HCT116 (cell line): ENCODE measurements around the gene PPIH. TPM values are rescaled to one million over a fixed set of nuclear protein-coding genes. Genes with fewer than 3 reads are reported as not detected.

ENCODE experiments used
- ATAC-seq: fragments of 200-7000 bp; cut with Tn5 transposase; 2 replicates; pipeline ENCODE4 v1.9.1; 2020; ENCODE audit warnings: mild to moderate bottlenecking, moderate library complexity
- BruUV-seq: library from RNA; stranded (reverse); fragments of 400-500 nt; replicated peaks from 2 replicates; lab custom pipeline; 2021; lab: Mats Ljungman, UMichigan
- CTCF ChIA-PET: fragments of 300-600 bp; sonication (Branson Sonifier 250); formaldehyde crosslinking; loops from one replicate; lab custom pipeline; 2021; ENCODE audit warnings: antibody characterized with exemption; lab: Charles Lee
- POLR2A ChIA-PET: fragments of 300-600, 350-600 bp; sonication (Branson Sonifier 250); formaldehyde crosslinking; loops from one replicate; lab custom pipeline; 2021; ENCODE audit warnings: antibody characterized with exemption; lab: Charles Lee
- RAD21 ChIA-PET, 2 experiments: fragments of 300-600 bp; sonication (Branson Sonifier 250); formaldehyde crosslinking; loops; one replicate each; lab custom pipeline; 2023; ENCODE audit warnings: low total read pairs in 2 of 2; ENCODE audit not compliant: uncharacterized antibody in 2 of 2, unreplicated experiment in 2 of 2, low non-redundant PET in 1 of 2; lab: Charles Lee
- DNase-seq: peaks from one replicate; pipeline ENCODE4 v3.0.0-alpha.2; 2010; ENCODE audit warnings: low read depth, low spot score
- H2AFZ ChIP-seq: fragments of 200-600 bp; shearing (Covaris generic), sonication (generic); 2 replicates; pipeline ENCODE4 v1.6.1; 2017; ENCODE audit warnings: low read depth, mixed run types, mixed read lengths, antibody characterized with exemption, low read length; ENCODE audit not compliant: poor library complexity, severe bottlenecking
- H3K27ac ChIP-seq: 2 replicates; pipeline ENCODE4 v1.5.1; 2012; ENCODE audit warnings: low read depth, low read length
- H3K27me3 ChIP-seq: fragments of 200-600 bp; sonication (generic); 2 replicates; pipeline ENCODE4 v1.6.1; 2016; ENCODE audit warnings: mixed run types, low read length, mixed read lengths; ENCODE audit not compliant: insufficient read depth
- H3K36me3 ChIP-seq, 2 experiments: fragments of 200-500 bp in 1 of 2; fragments of 200-600 bp in 1 of 2; sonication (Bioruptor generic) in 1 of 2; sonication (generic) in 1 of 2; 2 replicates each; pipeline versions ENCODE4 v1.5.1 to v1.6.1; 2014 to 2016; ENCODE audit warnings: low read length in 2 of 2, inconsistent platforms in 1 of 2, mixed read lengths in 1 of 2, mixed run types in 1 of 2; ENCODE audit not compliant: insufficient read depth in 2 of 2, control insufficient read depth in 1 of 2
- H3K4me1 ChIP-seq, 2 experiments: fragments of 200-600 bp in 1 of 2; sonication (generic) in 1 of 2; 2 replicates each; pipeline versions ENCODE4 v1.5.1 to v1.6.1; 2012 to 2017; ENCODE audit warnings: low read length in 2 of 2, inconsistent platforms in 1 of 2, mild to moderate bottlenecking in 1 of 2, mixed read lengths in 1 of 2, mixed run types in 1 of 2, moderate library complexity in 1 of 2; ENCODE audit not compliant: insufficient read depth in 2 of 2, control insufficient read depth in 1 of 2
- H3K4me2 ChIP-seq: fragments of 200-600 bp; sonication (generic); 2 replicates; pipeline ENCODE4 v1.6.1; 2017; ENCODE audit warnings: mixed run types, low read length, mixed read lengths
- H3K4me3 ChIP-seq, 2 experiments: fragments of 200-600 bp in 1 of 2; sonication (generic) in 1 of 2; replicated peaks in 1 of 2; 2 replicates each; pipeline ENCODE4 v1.5.1; 2011 to 2016; ENCODE audit warnings: low read length in 2 of 2, control low read depth in 1 of 2, low read depth in 1 of 2, mild to moderate bottlenecking in 1 of 2, mixed read lengths in 1 of 2, mixed run types in 1 of 2
- H3K79me2 ChIP-seq: fragments of 200-600 bp; sonication (generic); 2 replicates; pipeline ENCODE4 v1.6.1; 2017; ENCODE audit warnings: mild to moderate bottlenecking, mixed run types, low read length, moderate library complexity, mixed read lengths; ENCODE audit not compliant: insufficient read depth
- H3K9ac ChIP-seq: fragments of 200-600 bp; sonication (generic); 2 replicates; pipeline ENCODE4 v1.6.1; 2016; ENCODE audit warnings: low read length, mixed read lengths
- H3K9me2 ChIP-seq: fragments of 200-600 bp; sonication (generic), shearing (Covaris generic); 2 replicates; pipeline ENCODE4 v1.6.1; 2017; ENCODE audit warnings: mixed run types, mild to moderate bottlenecking, moderate library complexity; ENCODE audit not compliant: insufficient read depth
- H3K9me3 ChIP-seq, 2 experiments: fragments of 200-500 bp in 1 of 2; fragments of 200-600 bp in 1 of 2; sonication (Bioruptor generic) in 1 of 2; sonication (generic) in 1 of 2; 2 replicates each; pipeline ENCODE4 v1.6.1; 2014 to 2017; ENCODE audit warnings: low read length in 2 of 2, mixed read lengths in 2 of 2, inconsistent platforms in 1 of 2, low read depth in 1 of 2, mild to moderate bottlenecking in 1 of 2, mixed run types in 1 of 2, moderate library complexity in 1 of 2; ENCODE audit not compliant: control insufficient read depth in 1 of 2, insufficient read depth in 1 of 2
- H4K20me1 ChIP-seq: fragments of 200-600 bp; sonication (generic), shearing (Covaris generic); 2 replicates; pipeline ENCODE4 v1.6.1; 2017; ENCODE audit warnings: mixed run types, mild to moderate bottlenecking, moderate library complexity; ENCODE audit not compliant: insufficient read depth
- CBX3 ChIP-seq: IDR thresholded peaks from 2 replicates; pipeline ENCODE4 v1.6.1; 2012; ENCODE audit warnings: low read depth
- EGR1 ChIP-seq: IDR thresholded peaks from 2 replicates; pipeline ENCODE4 v1.6.1; 2012; ENCODE audit warnings: low read depth
- ELF1 ChIP-seq: IDR thresholded peaks from 2 replicates; pipeline ENCODE4 v1.6.1; 2012; ENCODE audit warnings: low read depth, borderline replicate concordance
- EZH2phosphoT487 ChIP-seq: fragments of 200-600 bp; IDR thresholded peaks from 2 replicates; pipeline ENCODE4 v1.6.1; 2018; ENCODE audit warnings: antibody characterized with exemption, borderline replicate concordance
- FOSL1 ChIP-seq: IDR thresholded peaks from 2 replicates; pipeline ENCODE4 v1.6.1; 2012; ENCODE audit warnings: low read depth
- JUND ChIP-seq: IDR thresholded peaks from 2 replicates; pipeline ENCODE4 v1.6.1; 2012
- POLR2A ChIP-seq: IDR thresholded peaks from 2 replicates; pipeline ENCODE4 v1.7.0; 2011; ENCODE audit warnings: borderline replicate concordance; ENCODE audit not compliant: insufficient read depth, insufficient read length; ENCODE audit errors: extremely low read depth
- POLR2AphosphoS5 ChIP-seq: IDR thresholded peaks from 2 replicates; pipeline ENCODE4 v1.6.1; 2011; ENCODE audit warnings: mild to moderate bottlenecking, low read depth, low read length, moderate library complexity
- TCF7L2 ChIP-seq: IDR thresholded peaks from 2 replicates; pipeline ENCODE4 v1.7.0; 2011; ENCODE audit warnings: borderline replicate concordance, inconsistent platforms; ENCODE audit not compliant: insufficient read depth, insufficient read length; ENCODE audit errors: extremely low read depth
- ZNF274 ChIP-seq: fragments of 200-500 bp; sonication (Bioruptor generic); IDR thresholded peaks from 2 replicates; pipeline ENCODE4 v1.6.1; 2014; ENCODE audit warnings: mild to moderate bottlenecking, low read depth, low read length, inconsistent platforms
- intact Hi-C: fragments of 100-400 bp; cut with micrococcal nuclease; formaldehyde crosslinking; loops from 2 replicates; pipeline ENCODE4 v1.10.0; 2022
- total RNA-seq: library from RNA; stranded (reverse); gene quantifications from one replicate; pipeline ENCODE4 v1.2.1, GENCODE V29; 2021; ENCODE audit not compliant: unreplicated experiment
- TF ChIP-seq, protein P1 (sequence below): IDR thresholded peaks from 2 replicates; pipeline ENCODE4 v1.6.1; 2012
- TF ChIP-seq, protein P2 (sequence below): IDR thresholded peaks from 2 replicates; pipeline ENCODE4 v1.6.1; 2011; ENCODE audit warnings: mild to moderate bottlenecking, low read length, moderate library complexity; ENCODE audit not compliant: insufficient replicate concordance; ENCODE audit errors: extremely low read depth

PPIH gene
- total RNA-seq, 1 experiment from 2014 or later, result 100 TPM

DNA sequence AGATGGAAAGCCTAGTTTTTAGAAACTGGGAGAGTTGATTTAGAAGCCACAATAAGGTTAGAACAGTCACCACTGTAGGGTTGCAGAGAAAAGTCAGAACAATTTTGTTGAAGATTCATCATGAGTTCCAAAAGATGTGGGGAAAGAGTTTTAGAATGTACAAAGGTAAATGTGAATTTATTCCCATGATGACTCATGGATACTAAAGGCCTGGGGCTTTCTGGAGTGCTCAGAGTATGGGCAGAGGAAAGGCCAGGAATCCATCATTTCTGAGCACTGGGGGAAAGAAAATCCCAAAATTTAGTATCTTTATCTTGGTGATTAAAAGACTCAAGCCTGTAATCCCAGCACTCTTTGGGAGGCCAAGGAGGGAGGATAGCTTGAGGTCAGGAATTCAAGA lies 41.8 kb downstream of the PPIH start:
- CTCF ChIA-PET, result no interaction called here
- H3K36me3 ChIP-seq, result peaks cover 75 to 96% of the 10 kb centered on the region in 2 experiments
- BruUV-seq, result no TSS peak

More for the DNA sequence above, 41.8 kb downstream of the PPIH start:
- Histone ChIP-seq H4K20me1 (peaks cover 84% of the 10 kb centered on the region; the same call in 1 of the 2 replicates), H3K4me1 (no peaks in the 10 kb centered on the region), H3K4me3 (no peak overlapping the region), H3K9ac (no peak overlapping the region), H3K27ac (no peak overlapping the region), H3K27me3 (no peaks in the 10 kb centered on the region), H3K4me2 (no peak overlapping the region), H3K9me2 (no peaks in the 10 kb centered on the region), H3K79me2 (peaks cover 98% of the 10 kb centered on the region), H2AFZ (no peak overlapping the region), H3K9me3 (no peaks in the 10 kb centered on the region)
- intact Hi-C loops, result no loop called here
- ChIA-PET POLR2A (interaction anchor here (0.7 kb wide), 1 partner anchor 20 kb away, joined by 3 read pairs; no protein-coding TSS in a partner anchor), RAD21 (no interaction called here)
- no peak for DNase-seq
- ATAC-seq, result no peak
- no peak for TF ChIP-seq JUND
- TF ChIP-seq TCF7L2, result no peak
- TF ChIP-seq, protein P1, sequence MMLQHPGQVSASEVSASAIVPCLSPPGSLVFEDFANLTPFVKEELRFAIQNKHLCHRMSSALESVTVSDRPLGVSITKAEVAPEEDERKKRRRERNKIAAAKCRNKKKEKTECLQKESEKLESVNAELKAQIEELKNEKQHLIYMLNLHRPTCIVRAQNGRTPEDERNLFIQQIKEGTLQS, result no peak
- no peak for TF ChIP-seq ZNF274
- no peak for TF ChIP-seq FOSL1
- TF ChIP-seq EZH2phosphoT487, result no peak
- TF ChIP-seq POLR2AphosphoS5, result no peak
- no peak for TF ChIP-seq ELF1
- TF ChIP-seq, protein P2, sequence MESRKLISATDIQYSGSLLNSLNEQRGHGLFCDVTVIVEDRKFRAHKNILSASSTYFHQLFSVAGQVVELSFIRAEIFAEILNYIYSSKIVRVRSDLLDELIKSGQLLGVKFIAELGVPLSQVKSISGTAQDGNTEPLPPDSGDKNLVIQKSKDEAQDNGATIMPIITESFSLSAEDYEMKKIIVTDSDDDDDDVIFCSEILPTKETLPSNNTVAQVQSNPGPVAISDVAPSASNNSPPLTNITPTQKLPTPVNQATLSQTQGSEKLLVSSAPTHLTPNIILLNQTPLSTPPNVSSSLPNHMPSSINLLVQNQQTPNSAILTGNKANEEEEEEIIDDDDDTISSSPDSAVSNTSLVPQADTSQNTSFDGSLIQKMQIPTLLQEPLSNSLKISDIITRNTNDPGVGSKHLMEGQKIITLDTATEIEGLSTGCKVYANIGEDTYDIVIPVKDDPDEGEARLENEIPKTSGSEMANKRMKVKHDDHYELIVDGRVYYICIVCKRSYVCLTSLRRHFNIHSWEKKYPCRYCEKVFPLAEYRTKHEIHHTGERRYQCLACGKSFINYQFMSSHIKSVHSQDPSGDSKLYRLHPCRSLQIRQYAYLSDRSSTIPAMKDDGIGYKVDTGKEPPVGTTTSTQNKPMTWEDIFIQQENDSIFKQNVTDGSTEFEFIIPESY, result no peak
- no peak for TF ChIP-seq EGR1
- no peak for TF ChIP-seq POLR2A
- TF ChIP-seq CBX3, result no peak
